ENCODE measurements around the gene ME1.

- no peak for TF ChIP-seq ETV6 (IDR thresholded peaks at IDR 0.05; ENCODE audit: borderline replicate concordance in 1 of 2, low read depth in 2 of 2, low read length in 1 of 2)
- TF ChIP-seq ETV6 (CRISPR knock-in tag; IDR thresholded peaks at IDR 0.05; ENCODE audit: borderline replicate concordance): no peak
- TF ChIP-seq EZH2 (IDR thresholded peaks at IDR 0.05; ENCODE audit: borderline replicate concordance, low read depth, low read length): no peak
- no peak for TF ChIP-seq ZNF24 (IDR thresholded peaks at IDR 0.05)
- no peak for TF ChIP-seq KLF6 (CRISPR knock-in tag; IDR thresholded peaks at IDR 0.05; ENCODE audit: borderline replicate concordance)
- no peak for TF ChIP-seq ZNF431 (CRISPR knock-in tag; IDR thresholded peaks at IDR 0.05)
Observed at GRCh38 chr6:83182114-83182513, 248.7 kb downstream of the ME1 start.

All from K562 (cell line).